HAP-1 (cell line): ENCODE data around the gene PIBF1.
A peak's percentile ranks its signal among the peaks of the same experiment; 100 is the strongest.

Experiments
- DNase-seq, 2 experiments: peaks; one replicate each; pipeline ENCODE4 v3.0.0-alpha.2; 2016 to 2020; ENCODE audit warnings: low spot score in 2 of 2
- H3K27me3 ChIP-seq: fragments of 250-450 bp; sonication (Bioruptor Pico); 2 replicates; pipeline ENCODE4 v1.5.1; 2020; ENCODE audit warnings: low read depth, mild to moderate bottlenecking, moderate library complexity
- H3K36me3 ChIP-seq: fragments of 250-450 bp; sonication (Bioruptor Pico); replicated peaks from 2 replicates; pipeline ENCODE4 v1.5.1; 2020; ENCODE audit warnings: mild to moderate bottlenecking
- H3K4me1 ChIP-seq: fragments of 250-450 bp; sonication (Bioruptor Pico); 2 replicates; pipeline ENCODE4 v1.5.1; 2020; ENCODE audit warnings: mild to moderate bottlenecking
- H3K4me3 ChIP-seq: fragments of 250-450 bp; sonication (Bioruptor Pico); 2 replicates; pipeline ENCODE4 v1.5.1; 2020; ENCODE audit warnings: mild to moderate bottlenecking, moderate library complexity
- H3K9me3 ChIP-seq: fragments of 250-450 bp; sonication (Bioruptor Pico); 2 replicates; pipeline ENCODE4 v1.5.1; 2020; ENCODE audit warnings: mild to moderate bottlenecking, moderate library complexity
- in situ Hi-C: fragments of 300-500 bp; cut with MboI; formaldehyde crosslinking; loops from 3 replicates; pipeline ENCODE4 v1.14.3; 2020; ENCODE audit warnings: low sequenced_read_pairs, inconsistent platforms, mixed read lengths

The PIBF1 gene

DNA sequence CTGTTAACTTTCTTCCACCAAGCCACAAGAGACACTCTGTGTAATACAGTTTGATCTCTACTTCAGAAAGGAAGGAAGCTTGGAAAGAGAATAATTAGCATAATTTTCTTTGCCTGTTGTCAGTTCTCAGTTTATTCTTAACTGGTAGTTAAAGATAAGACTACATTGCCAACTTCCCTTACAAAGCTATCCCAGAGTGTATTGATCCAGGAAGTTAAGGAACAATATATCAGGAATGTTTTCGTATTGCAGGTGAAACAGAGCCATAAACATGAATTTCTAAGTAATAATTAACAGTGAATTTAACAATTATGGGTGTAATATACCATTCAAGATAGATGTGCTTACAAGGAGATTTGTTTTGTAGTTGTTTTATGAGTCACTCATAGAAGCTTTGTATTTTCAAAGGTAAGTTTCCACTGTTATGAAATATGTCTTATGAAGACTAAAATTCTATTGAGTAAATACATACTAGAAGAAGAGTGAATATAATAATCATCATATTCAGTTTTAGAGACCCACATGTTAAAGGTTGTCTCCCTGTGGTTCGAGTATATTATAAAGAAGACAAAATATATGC lies 188.5 kb downstream of the PIBF1 start:
- H3K36me3 ChIP-seq, result no peaks in the 10 kb centered on the region
- H3K9me3 ChIP-seq, result no peaks in the 10 kb centered on the region
- in situ Hi-C loops, result no loop called here
- H3K4me3 ChIP-seq, result no peak overlapping the region
- H3K4me1 ChIP-seq, result peaks cover 18% of the 10 kb centered on the region
- DNase-seq, result no peak
- no peaks in the 10 kb centered on the region for H3K27me3 ChIP-seq

DNA sequence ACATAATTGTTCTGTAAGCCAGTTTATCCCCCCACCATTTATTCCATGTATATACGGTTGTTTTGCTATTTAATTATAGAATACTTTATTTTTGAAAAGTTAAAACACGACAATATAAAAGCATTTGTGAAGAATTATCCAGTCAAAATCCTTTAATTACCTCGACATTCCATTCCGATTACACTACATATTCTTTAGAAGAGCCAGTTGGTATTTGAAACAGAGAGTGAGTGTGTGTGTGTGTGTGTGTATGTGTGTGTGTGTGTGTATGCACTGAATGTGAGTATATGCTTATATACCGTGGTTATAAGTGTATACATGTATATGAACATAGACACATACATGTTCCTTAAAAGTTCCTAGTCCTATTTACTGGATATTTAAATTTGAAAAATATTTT lies 189.0 kb downstream of the PIBF1 start:
- H3K4me3 ChIP-seq, result no peak overlapping the region
- H3K27me3 ChIP-seq, result no peaks in the 10 kb centered on the region
- in situ Hi-C loops, result no loop called here
- H3K4me1 ChIP-seq, result peaks cover 18% of the 10 kb centered on the region
- no peaks in the 10 kb centered on the region for H3K36me3 ChIP-seq
- H3K9me3 ChIP-seq, result no peaks in the 10 kb centered on the region
- DNase-seq, result peak; percentile 25 to 68

DNA sequence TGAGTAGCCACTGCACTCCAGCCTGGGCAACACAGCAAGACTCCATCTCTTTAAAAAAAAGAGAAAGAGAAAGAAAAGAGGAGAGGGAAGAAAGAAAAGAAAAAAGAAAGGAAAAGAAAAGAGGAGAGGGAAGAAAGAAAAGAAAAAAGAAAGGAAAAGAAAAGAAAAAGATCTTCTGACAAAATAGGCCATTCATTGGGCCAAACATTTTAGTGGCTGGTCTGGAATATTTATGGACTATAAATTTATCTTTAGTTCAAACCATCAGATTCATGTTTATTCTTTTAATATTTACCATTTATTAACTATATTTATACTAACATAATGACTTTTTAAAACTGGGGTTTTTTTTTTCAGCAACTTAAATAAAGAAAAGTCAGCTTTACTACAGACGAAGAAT lies 191.3 kb downstream of the PIBF1 start:
- DNase-seq, result no peak
- Histone ChIP-seq H3K4me3 (no peak overlapping the region), H3K4me1 (peaks cover 27% of the 10 kb centered on the region), H3K36me3 (no peaks in the 10 kb centered on the region), H3K9me3 (no peaks in the 10 kb centered on the region), H3K27me3 (no peaks in the 10 kb centered on the region)
- in situ Hi-C loops, result no loop called here

DNA sequence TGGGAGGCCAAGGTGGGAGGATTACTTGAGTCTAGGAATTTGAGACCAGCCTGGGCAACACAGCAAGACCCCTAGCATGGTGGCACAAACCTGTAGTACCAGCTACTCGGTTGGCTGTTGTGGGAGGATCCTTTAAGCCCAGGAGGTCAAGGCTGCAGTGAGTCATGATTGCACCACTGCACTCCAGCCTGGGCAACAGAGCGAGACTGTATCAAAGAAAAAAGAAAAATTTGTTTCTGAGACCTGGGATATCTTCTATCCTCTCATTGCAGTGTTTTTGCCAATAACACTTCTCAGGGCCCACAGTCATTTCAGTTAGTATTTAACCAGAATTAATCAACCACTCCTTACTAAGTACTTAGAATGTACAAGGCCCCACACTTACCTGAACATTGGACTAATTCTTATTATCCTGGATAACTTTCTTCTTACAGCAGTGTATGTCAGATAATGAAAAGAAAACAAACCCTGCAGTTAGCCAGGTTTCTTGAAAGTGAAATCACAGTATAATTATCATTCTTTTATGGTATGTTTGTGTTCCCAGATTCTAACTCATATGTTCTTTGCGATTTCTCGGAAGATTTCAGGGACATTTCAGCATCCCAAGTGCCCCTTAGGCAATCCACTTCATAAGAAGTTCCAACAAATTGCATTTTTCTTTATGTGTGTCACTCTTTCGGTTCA lies 201.3 kb downstream of the PIBF1 start:
- H3K36me3 ChIP-seq, result no peaks in the 10 kb centered on the region
- H3K9me3 ChIP-seq, result no peaks in the 10 kb centered on the region
- no peak for DNase-seq
- in situ Hi-C loops, result no loop called here
- no peak overlapping the region for H3K4me3 ChIP-seq
- no peaks in the 10 kb centered on the region for H3K27me3 ChIP-seq
- peaks cover 1% of the 10 kb centered on the region for H3K4me1 ChIP-seq

DNA sequence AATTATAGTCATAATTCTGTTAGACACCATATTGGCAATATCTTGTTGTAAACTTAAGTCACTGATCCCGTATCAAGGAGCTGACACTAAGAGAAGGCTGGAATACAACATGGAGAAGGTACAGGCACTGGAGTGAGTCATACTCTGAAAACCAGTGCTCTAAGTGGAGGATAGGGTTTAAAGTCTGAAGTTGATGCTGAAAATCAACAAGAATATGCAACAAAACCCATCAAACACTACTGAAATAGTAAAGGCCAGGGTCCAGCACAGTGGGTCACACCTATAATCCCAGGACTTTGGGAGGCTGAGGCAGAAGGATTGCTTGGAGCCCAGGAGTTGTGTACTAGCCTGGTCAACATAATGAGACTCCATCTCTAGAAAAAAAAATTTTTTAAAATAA lies 203.7 kb downstream of the PIBF1 start:
- Histone ChIP-seq H3K4me1 (no peaks in the 10 kb centered on the region), H3K4me3 (no peak overlapping the region), H3K9me3 (no peaks in the 10 kb centered on the region), H3K27me3 (no peaks in the 10 kb centered on the region), H3K36me3 (no peaks in the 10 kb centered on the region)
- no peak for DNase-seq
- in situ Hi-C loops, result no loop called here

DNA sequence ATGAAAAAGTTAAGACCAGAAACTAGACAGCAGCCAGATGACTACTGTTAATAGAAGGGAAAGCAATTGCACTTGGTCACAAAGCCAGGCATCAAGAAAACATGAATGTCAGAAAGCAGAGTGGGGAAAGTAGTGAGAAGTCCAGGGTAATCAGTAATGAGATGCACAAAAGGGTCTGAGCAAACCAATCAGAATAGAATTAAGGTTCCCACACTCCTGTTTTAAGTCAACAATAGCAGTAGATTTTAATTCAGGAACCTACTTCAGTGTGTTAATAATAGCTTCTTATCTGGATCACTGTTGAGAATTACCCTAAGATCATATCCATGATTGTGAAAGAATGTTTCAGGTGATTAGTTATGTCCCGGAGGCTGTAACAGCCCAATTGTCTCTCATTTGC lies 204.3 kb downstream of the PIBF1 start:
- H3K36me3 ChIP-seq, result no peaks in the 10 kb centered on the region
- H3K4me1 ChIP-seq, result no peaks in the 10 kb centered on the region
- no peaks in the 10 kb centered on the region for H3K27me3 ChIP-seq
- in situ Hi-C loops, result no loop called here
- no peak for DNase-seq
- no peaks in the 10 kb centered on the region for H3K9me3 ChIP-seq
- H3K4me3 ChIP-seq, result no peak overlapping the region

DNA sequence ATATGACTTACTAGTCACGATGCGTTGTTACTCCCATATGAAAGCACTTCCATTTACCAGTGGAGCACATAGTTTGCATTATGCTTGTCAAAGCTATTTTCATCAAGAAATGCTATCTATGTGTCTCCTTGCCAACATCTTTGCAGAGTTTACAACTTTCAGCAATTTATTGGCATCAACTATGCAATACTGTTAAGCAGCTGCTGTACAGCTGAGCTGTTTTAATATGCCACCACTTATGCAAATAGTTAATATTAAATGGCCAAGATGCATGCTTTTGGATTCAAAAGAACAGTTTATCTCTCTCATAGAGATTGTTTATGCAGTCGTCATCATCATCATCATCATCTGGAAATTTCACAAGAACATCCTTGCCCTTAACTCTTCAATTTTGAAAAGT lies 209.0 kb downstream of the PIBF1 start:
- in situ Hi-C loops, result no loop called here
- Histone ChIP-seq H3K36me3 (no peaks in the 10 kb centered on the region), H3K9me3 (no peaks in the 10 kb centered on the region), H3K4me1 (no peaks in the 10 kb centered on the region), H3K4me3 (no peak overlapping the region), H3K27me3 (no peaks in the 10 kb centered on the region)
- DNase-seq, result no peak

DNA sequence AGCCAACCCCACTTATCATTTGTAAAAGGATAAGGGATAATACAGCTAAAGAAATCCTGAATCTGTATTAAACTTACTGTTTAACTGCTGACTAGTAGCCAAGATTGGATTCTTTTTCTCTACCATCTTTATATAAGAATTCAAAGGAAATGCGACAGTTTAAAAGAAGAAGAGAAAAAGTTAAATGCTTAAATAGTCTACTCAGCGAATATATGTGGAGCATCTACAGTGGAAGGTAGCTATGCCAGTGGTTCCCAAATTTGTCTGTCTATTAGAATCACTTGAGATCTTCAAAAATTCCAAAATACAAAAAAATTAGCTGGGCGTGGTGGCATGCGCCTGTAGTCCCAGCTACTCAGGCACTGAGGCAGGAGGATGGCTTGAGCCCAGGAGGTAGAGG lies 216.1 kb downstream of the PIBF1 start:
- Histone ChIP-seq H3K9me3 (no peaks in the 10 kb centered on the region), H3K27me3 (no peaks in the 10 kb centered on the region), H3K4me1 (peaks cover 28% of the 10 kb centered on the region), H3K4me3 (no peak overlapping the region), H3K36me3 (no peaks in the 10 kb centered on the region)
- DNase-seq, result no peak
- in situ Hi-C loops, result no loop called here

DNA sequence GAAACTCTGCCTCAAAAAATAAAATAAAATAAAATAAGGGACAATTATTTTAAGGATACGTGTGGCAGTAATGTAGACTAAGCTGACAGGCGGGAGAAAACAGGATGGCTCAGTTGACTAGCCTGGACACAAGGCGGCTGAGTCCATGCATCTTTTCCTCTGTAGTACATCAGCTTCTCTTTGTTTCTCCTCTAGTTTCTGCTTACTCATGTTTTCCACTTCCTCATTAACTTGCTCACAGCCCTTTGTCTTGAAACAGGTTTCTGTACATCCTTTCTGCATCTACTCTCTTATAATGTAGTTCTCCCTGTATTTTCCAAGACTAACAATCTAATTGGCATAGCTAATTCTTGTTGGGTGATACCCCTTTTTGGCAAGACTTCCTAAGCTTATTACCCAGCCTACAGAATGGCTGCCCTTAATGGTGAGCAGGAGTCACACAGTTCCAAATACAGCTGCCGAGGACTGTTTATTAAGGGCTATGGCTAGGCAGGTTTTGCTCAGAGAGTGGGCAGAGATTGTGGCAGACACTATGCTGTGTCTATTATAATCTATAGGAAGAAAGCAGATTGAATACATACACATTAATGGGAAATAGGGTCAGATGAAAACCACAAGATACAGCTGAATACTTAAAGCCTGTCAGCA lies 218.2 kb downstream of the PIBF1 start:
- H3K27me3 ChIP-seq, result no peaks in the 10 kb centered on the region
- H3K4me3 ChIP-seq, result no peak overlapping the region
- DNase-seq, result peak in 1 of 2 experiments; percentile 46
- in situ Hi-C loops, result no loop called here
- no peaks in the 10 kb centered on the region for H3K36me3 ChIP-seq
- H3K9me3 ChIP-seq, result no peaks in the 10 kb centered on the region
- H3K4me1 ChIP-seq, result peaks cover 29% of the 10 kb centered on the region

DNA sequence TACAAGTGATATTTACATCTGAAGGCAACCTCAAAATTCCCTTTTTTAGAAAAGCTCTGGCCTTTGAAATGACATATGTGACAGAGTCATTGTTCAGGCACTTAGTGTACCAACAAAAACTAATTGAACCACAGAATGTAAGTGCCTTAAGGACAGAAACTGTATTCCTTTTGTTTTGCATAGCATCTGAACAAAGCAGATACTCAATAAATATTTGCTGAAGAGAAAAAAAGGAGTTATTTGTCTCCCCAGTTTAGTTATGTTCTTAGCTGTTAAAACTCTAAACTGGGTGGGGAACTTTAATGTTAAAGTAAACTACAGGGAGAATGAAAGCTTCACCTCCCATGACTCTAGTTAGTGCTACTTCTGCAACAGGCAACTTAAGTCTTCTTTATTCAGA lies 220.0 kb downstream of the PIBF1 start:
- H3K27me3 ChIP-seq, result no peaks in the 10 kb centered on the region
- in situ Hi-C loops, result no loop called here
- no peaks in the 10 kb centered on the region for H3K36me3 ChIP-seq
- peak; percentile 17 to 100 for DNase-seq
- H3K4me3 ChIP-seq, result no peak overlapping the region
- peaks cover 29% of the 10 kb centered on the region for H3K4me1 ChIP-seq
- H3K9me3 ChIP-seq, result no peaks in the 10 kb centered on the region

DNA sequence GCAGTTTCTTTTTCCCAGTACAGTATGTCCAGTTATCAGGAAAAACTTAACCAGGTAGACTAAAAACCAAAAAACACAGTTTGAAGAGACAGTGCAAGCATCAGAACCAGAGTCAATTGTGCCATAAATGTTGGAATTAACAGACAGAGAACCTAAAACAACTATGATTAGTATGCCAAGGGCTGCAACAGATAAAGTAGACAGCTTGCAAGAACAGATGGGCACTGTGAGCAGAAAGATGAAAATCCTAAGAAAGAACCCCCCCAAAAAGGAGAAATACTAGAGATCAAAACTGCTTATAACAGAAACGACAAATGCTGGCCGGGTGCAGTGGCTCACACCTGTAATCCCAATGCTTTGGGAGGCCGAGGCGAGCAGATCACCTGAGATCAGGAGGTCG lies 229.8 kb downstream of the PIBF1 start:
- in situ Hi-C loops, result no loop called here

DNA sequence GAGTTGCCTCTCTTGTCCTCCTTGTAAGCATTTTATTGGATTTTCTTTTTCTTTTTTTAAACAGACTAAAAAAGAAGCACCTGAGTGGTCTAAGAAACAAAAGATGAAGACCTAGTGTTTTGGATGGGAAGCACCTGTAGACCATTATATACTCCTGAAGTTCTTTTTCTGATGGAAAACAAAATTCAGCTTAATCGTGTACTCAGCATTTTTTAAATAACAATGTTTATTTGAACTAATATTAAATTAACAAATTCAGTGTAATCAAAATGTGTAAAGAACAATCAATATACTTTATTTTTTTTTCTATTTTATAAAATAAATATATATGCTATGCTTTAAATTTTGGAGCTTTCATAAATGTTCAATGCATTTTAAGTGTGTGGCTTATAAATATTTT lies 233.9 kb downstream of the PIBF1 start:
- in situ Hi-C loops, result no loop called here
- Histone ChIP-seq H3K4me3 (no peak overlapping the region), H3K27me3 (no peaks in the 10 kb centered on the region), H3K4me1 (no peaks in the 10 kb centered on the region), H3K9me3 (no peaks in the 10 kb centered on the region), H3K36me3 (no peaks in the 10 kb centered on the region)
- no peak for DNase-seq

More for the DNA sequence above, 229.8 kb downstream of the PIBF1 start:
- Histone ChIP-seq H3K27me3 (no peaks in the 10 kb centered on the region), H3K4me1 (0 out of 2 replicates have a peak, but pooled peaks cover 3% of the 10 kb centered on the region), H3K36me3 (no peaks in the 10 kb centered on the region; the same call in 1 of the 2 replicates), H3K9me3 (no peaks in the 10 kb centered on the region), H3K4me3 (no peak overlapping the region)
- DNase-seq, result no peak

DNA sequence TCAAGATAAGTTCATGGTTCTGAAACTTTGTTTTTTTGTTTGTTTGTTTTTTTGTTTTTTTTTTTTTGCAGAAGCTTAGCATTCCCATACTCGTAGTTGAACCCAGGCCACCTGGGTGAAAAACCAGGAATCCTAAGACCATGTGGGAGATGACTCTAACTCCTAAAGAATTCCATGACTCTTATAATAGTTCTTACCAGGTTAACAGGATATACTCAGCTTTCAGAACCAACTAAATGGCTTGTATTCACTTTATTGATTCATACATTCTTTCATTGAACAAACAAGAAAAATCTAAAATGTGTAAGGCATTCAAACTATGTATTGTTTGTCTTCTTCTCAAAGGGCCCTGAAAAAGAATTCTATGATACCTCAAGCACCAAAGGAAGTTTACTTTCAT lies 236.4 kb downstream of the PIBF1 start:
- in situ Hi-C loops, result no loop called here

DNA sequence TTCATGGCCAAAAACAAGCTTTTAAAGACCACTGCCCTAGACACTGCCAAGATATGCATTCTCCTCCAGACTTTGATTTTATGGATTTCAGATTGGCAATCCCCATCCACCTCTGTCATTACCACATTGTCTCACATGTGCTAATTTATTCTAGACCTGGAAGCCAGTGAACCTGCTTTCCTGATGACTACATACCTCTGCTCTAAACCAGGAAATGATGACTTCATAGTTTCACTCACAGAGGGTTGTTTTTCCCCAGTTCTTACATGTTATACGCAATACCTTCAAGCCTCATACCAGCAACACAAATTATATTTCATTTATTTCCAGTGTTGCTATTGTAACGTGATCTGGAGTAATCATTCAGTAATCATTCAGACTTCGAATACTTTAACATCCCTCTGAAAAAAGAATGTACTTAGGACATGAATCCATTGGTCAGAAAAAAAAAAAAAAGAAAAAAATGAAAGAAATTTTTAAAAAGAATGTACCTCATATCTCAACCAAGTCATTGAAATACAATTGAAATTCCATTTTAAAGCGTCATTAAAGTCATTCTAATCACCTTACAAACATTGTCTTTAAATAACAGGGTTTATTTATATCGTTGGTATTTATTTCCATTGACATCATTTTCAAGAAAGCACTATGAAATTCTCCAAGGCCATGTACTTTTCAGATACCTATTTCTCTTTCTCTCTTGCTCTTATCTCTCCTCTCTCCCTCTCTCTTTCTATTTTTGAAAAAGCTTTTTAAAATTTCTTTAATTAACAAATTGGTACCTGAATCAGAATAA lies 243.5 kb downstream of the PIBF1 start:
- H3K9me3 ChIP-seq, result no peaks in the 10 kb centered on the region
- no peaks in the 10 kb centered on the region for H3K36me3 ChIP-seq

More for the DNA sequence above, 236.4 kb downstream of the PIBF1 start:
- Histone ChIP-seq H3K9me3 (no peaks in the 10 kb centered on the region), H3K4me3 (no peak overlapping the region), H3K4me1 (no peaks in the 10 kb centered on the region), H3K36me3 (no peaks in the 10 kb centered on the region), H3K27me3 (no peaks in the 10 kb centered on the region)
- no peak for DNase-seq

More for the DNA sequence above, 243.5 kb downstream of the PIBF1 start:
- H3K4me3 ChIP-seq, result no peak overlapping the region
- H3K4me1 ChIP-seq, result no peaks in the 10 kb centered on the region
- H3K27me3 ChIP-seq, result no peaks in the 10 kb centered on the region
- in situ Hi-C loops, result no loop called here
- DNase-seq, result no peak
